OCI-LY1 (cell line): ENCODE measurements around the gene BGLAP.

Experiments used
- CTCF ChIP-seq: fragments of 200-600 bp; sonication (generic), shearing (Covaris generic); IDR thresholded peaks from 2 replicates; pipeline ENCODE4 v1.5.1; 2017; ENCODE audit warnings: mild to moderate bottlenecking, antibody characterized with exemption, low read length, moderate library complexity, mixed read lengths
- EZH2 ChIP-seq: fragments of 200-600 bp; sonication (generic), shearing (Covaris generic); IDR thresholded peaks from 2 replicates; pipeline ENCODE4 v1.8.0; 2017; ENCODE audit warnings: borderline replicate concordance, mixed run types, mild to moderate bottlenecking, antibody characterized with exemption, low read length, moderate library complexity, mixed read lengths

GRCh38 chr1:156233426-156234127 is 8.4 kb upstream of the BGLAP start:
- TF ChIP-seq CTCF (no peak), EZH2 (no peak)
